HG03439 (cell line): ENCODE measurements around the gene KIF18A.
"Not testable (repeated sequence)": the region's sequence is repeated elsewhere in the genome, so short reads cannot be mapped to it uniquely, and the experiment has no call there.

Experiments used
- ATAC-seq: cut with Tn5 transposase; IDR thresholded peaks from one replicate; pipeline ENCODE4 v1.9.1; 2021; ENCODE audit warnings: mild to moderate bottlenecking, moderate library complexity; ENCODE audit not compliant: unreplicated experiment

The KIF18A gene

GRCh38 chr11:28107191-28107749 lies 686 bp downstream of the KIF18A start:
- ATAC-seq, result peak; percentile 2

GRCh38 chr11:28106353-28107043 lies 1.5 kb downstream of the KIF18A start:
- ATAC-seq, result no peak

- no peak for ATAC-seq
Observed at GRCh38 chr11:28105869-28106268, 2.1 kb downstream of the KIF18A start.

GRCh38 chr11:28104984-28105383 lies 3.0 kb downstream of the KIF18A start:
- ATAC-seq, result no peak

GRCh38 chr11:28104425-28104824 lies 3.5 kb downstream of the KIF18A start:
- ATAC-seq, result no peak

- ATAC-seq, result not testable (repeated sequence)
Observed at GRCh38 chr11:28102300-28102699, 5.7 kb downstream of the KIF18A start.

- no peak for ATAC-seq
Observed at GRCh38 chr11:28100665-28101064, 7.3 kb downstream of the KIF18A start.

- no peak for ATAC-seq
Observed at GRCh38 chr11:28099715-28100114, 8.2 kb downstream of the KIF18A start.

- ATAC-seq, result no peak
Observed at GRCh38 chr11:28098257-28098656, 9.7 kb downstream of the KIF18A start.

- ATAC-seq, result no peak
Observed at GRCh38 chr11:28092786-28093185, 15.2 kb downstream of the KIF18A start.

- no peak for ATAC-seq
Observed at GRCh38 chr11:28090052-28090749, 17.8 kb downstream of the KIF18A start.

GRCh38 chr11:28089378-28089777 lies 18.6 kb downstream of the KIF18A start:
- no peak for ATAC-seq

GRCh38 chr11:28087693-28088092 lies 20.3 kb downstream of the KIF18A start:
- not testable (repeated sequence) for ATAC-seq

- not testable (repeated sequence) for ATAC-seq
Observed at GRCh38 chr11:28087192-28087591, 20.8 kb downstream of the KIF18A start.

- ATAC-seq, result no peak
Observed at GRCh38 chr11:28086569-28086968, 21.4 kb downstream of the KIF18A start.

GRCh38 chr11:28083118-28083517 lies 24.8 kb downstream of the KIF18A start:
- no peak for ATAC-seq

GRCh38 chr11:28077521-28077920 lies 30.4 kb downstream of the KIF18A start:
- no peak for ATAC-seq

GRCh38 chr11:28072321-28072720 lies 35.6 kb downstream of the KIF18A start:
- no peak for ATAC-seq

- ATAC-seq, result no peak
Observed at GRCh38 chr11:28071305-28071704, 36.7 kb downstream of the KIF18A start.

GRCh38 chr11:28058333-28058732 lies 49.6 kb downstream of the KIF18A start:
- no peak for ATAC-seq

- no peak for ATAC-seq
Observed at GRCh38 chr11:28054821-28055220, 53.1 kb downstream of the KIF18A start.
